Smooth muscle cell (in vitro differentiated cells): Measurements from ENCODE around the gene ZNF157. TPM values are rescaled to one million over a fixed set of nuclear protein-coding genes. Genes with fewer than 3 reads are reported as not detected.
"Not testable (repeated sequence)": the region's sequence is repeated elsewhere in the genome, so short reads cannot be mapped to it uniquely, and the experiment has no call there.

Experiments used
- DNase-seq: peaks from one replicate; lab custom pipeline; 2025; ENCODE audit not compliant: unreplicated experiment; lab: John Stamatoyannopoulos, UW
- H2AFZ ChIP-seq: fragments of 200-600 bp; sonication (generic); 2 replicates; pipeline ENCODE4 v1.6.0; 2016; ENCODE audit warnings: antibody characterized with exemption, low read depth, mild to moderate bottlenecking
- H3F3A ChIP-seq: fragments of 200-600 bp; sonication (generic); 2 replicates; pipeline ENCODE4 v1.6.0; 2017; ENCODE audit warnings: antibody characterized with exemption, low read depth
- H3K27ac ChIP-seq: fragments of 200-600 bp; sonication (generic); 2 replicates; pipeline ENCODE4 v1.5.1; 2016; ENCODE audit warnings: low read depth, mild to moderate bottlenecking
- H3K27me3 ChIP-seq: fragments of 200-600 bp; sonication (generic); 2 replicates; pipeline ENCODE4 v1.6.1; 2016; ENCODE audit warnings: low read depth, mild to moderate bottlenecking
- H3K36me3 ChIP-seq: fragments of 200-600 bp; sonication (generic); 2 replicates; pipeline ENCODE4 v1.5.1; 2016; ENCODE audit warnings: low read depth
- H3K4me1 ChIP-seq: fragments of 200-600 bp; sonication (generic); 2 replicates; pipeline ENCODE4 v1.5.1; 2016; ENCODE audit warnings: low read depth
- H3K4me2 ChIP-seq: fragments of 200-600 bp; sonication (generic); 2 replicates; pipeline ENCODE4 v1.6.0; 2016; ENCODE audit warnings: mild to moderate bottlenecking
- H3K4me3 ChIP-seq: fragments of 200-600 bp; sonication (generic); 2 replicates; pipeline ENCODE4 v1.5.1; 2016; ENCODE audit warnings: mild to moderate bottlenecking
- H3K79me2 ChIP-seq: fragments of 200-600 bp; sonication (generic); 2 replicates; pipeline ENCODE4 v1.6.0; 2016; ENCODE audit warnings: low read depth, mild to moderate bottlenecking
- H3K9ac ChIP-seq: fragments of 200-600 bp; sonication (generic); 2 replicates; pipeline ENCODE4 v1.6.0; 2016; ENCODE audit warnings: low read depth
- H3K9me3 ChIP-seq: fragments of 200-600 bp; sonication (generic); replicated peaks from 2 replicates; pipeline ENCODE4 v1.5.1; 2016; ENCODE audit warnings: low read depth
- H4K20me1 ChIP-seq: fragments of 200-600 bp; sonication (generic); 2 replicates; pipeline ENCODE4 v1.6.0; 2016; ENCODE audit warnings: low read depth
- WGBS: methylation state at CpG from one replicate; pipeline ENCODE4 v1.1.7; 2016; ENCODE audit warnings: low lambda C conversion rate; 5-methylcytosine and 5-hydroxymethylcytosine counted together
- polyA plus RNA-seq: library from polyadenylated mRNA; unstranded; fragments of >200 nt; fragmentation: Nextera tagmentation; extraction: Ambion mirVana; gene quantifications from 2 replicates; pipeline ENCODE4 v1.2.1, GENCODE V29; 2016
- total RNA-seq: library from RNA; depleted of rRNA; stranded (reverse); fragments of >200 nt; gene quantifications from 2 replicates; pipeline ENCODE4 v1.2.3, GENCODE V29; 2014
- TF ChIP-seq, protein P1 (sequence below): fragments of 200-600 bp; sonication (generic); IDR thresholded peaks from 2 replicates; pipeline ENCODE4 v1.5.1; 2017; ENCODE audit warnings: borderline replicate concordance, mild to moderate bottlenecking, antibody characterized with exemption; ENCODE audit not compliant: insufficient read depth, poor library complexity, severe bottlenecking

ZNF157 gene
- total RNA-seq: 0.22 TPM in 1 of 2 replicates, not detected in the other
- not detected in 2 replicates for polyA plus RNA-seq

DNA sequence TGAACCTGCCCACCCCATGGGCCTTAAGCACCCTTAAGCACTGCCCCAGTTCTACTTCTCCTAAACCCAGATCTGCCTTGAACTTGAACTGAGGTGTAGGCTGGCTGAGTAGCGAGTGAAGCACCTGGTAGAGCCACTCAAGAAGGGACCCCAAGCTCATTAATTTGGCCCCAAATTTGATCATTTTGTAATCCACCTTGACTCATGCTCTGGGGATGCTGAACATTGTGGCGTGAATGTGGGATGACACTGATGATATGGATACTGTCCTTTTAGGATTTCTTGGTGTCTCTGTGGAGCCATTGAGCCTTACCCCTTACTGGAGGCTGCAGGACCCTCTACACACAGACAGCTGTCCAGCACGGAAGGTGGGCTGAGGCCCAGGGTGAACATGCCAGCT lies at the start of gene ZNF157:
ZNF157 (plus strand) TSS at position 301 of the 400 bp plus-strand sequence; CDS start at position 392, 91 bp downstream.
- H3K79me2 ChIP-seq: no peaks in the 10 kb centered on the region
- no peaks in the 10 kb centered on the region for H3K27me3 ChIP-seq
- 90% methylated on average over 3 of the region's 3 CpGs for WGBS
- no peaks in the 10 kb centered on the region for H3F3A ChIP-seq
- TF ChIP-seq, protein P1, sequence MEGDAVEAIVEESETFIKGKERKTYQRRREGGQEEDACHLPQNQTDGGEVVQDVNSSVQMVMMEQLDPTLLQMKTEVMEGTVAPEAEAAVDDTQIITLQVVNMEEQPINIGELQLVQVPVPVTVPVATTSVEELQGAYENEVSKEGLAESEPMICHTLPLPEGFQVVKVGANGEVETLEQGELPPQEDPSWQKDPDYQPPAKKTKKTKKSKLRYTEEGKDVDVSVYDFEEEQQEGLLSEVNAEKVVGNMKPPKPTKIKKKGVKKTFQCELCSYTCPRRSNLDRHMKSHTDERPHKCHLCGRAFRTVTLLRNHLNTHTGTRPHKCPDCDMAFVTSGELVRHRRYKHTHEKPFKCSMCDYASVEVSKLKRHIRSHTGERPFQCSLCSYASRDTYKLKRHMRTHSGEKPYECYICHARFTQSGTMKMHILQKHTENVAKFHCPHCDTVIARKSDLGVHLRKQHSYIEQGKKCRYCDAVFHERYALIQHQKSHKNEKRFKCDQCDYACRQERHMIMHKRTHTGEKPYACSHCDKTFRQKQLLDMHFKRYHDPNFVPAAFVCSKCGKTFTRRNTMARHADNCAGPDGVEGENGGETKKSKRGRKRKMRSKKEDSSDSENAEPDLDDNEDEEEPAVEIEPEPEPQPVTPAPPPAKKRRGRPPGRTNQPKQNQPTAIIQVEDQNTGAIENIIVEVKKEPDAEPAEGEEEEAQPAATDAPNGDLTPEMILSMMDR: no peak
- no peak within 1 kb of the TSS for H3K4me2 ChIP-seq
- H4K20me1 ChIP-seq: no peaks in the 10 kb centered on the region
- no peak within 1 kb of the TSS for H3K4me3 ChIP-seq
- H2AFZ ChIP-seq: no peak within 1 kb of the TSS
- DNase-seq: no peak
- no peaks in the 10 kb centered on the region for H3K36me3 ChIP-seq
- H3K27ac ChIP-seq: no peak within 1 kb of the TSS
- no peaks in the 10 kb centered on the region for H3K9me3 ChIP-seq
- no peaks in the 10 kb centered on the region for H3K4me1 ChIP-seq
- no peak within 1 kb of the TSS for H3K9ac ChIP-seq

DNA sequence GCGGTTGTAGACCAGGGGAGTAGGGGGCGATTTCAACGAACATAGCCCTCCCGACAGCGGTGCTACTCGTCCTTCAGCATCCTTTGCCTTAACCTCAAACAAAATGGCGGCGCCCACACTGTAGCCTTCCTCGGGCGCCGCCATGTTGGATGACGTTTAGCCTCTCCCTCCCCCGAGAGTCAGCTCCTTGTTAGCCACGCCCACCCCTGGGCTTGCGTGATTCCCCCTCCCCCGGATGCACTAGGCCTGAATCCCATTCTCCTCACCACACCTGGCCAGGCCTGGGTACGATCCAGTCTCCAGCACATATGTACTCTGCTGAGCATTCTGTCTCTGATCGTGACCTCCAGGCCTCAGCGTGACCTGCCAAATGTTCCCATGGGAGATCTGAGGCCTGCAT lies 49.0 kb upstream of the ZNF157 start:
- H3K79me2 ChIP-seq: no peaks in the 10 kb centered on the region
- peak overlapping the region; percentile 81 for H2AFZ ChIP-seq
- peak overlapping the region; percentile 29 for H3K4me3 ChIP-seq
- H3K27me3 ChIP-seq: no peaks in the 10 kb centered on the region
- no peak overlapping the region for H3K9ac ChIP-seq
- no peaks in the 10 kb centered on the region for H3K36me3 ChIP-seq
- H3K9me3 ChIP-seq: no peaks in the 10 kb centered on the region
- peak overlapping the region; percentile 35 for H3K4me2 ChIP-seq
- H3F3A ChIP-seq: no peaks in the 10 kb centered on the region
- TF ChIP-seq, protein P1: no peak
- H3K4me1 ChIP-seq: no peaks in the 10 kb centered on the region
- WGBS: 67% methylated on average over 16 of the region's 19 CpGs
- no peaks in the 10 kb centered on the region for H4K20me1 ChIP-seq
- peak; percentile 1 for DNase-seq
- no peak overlapping the region for H3K27ac ChIP-seq

DNA sequence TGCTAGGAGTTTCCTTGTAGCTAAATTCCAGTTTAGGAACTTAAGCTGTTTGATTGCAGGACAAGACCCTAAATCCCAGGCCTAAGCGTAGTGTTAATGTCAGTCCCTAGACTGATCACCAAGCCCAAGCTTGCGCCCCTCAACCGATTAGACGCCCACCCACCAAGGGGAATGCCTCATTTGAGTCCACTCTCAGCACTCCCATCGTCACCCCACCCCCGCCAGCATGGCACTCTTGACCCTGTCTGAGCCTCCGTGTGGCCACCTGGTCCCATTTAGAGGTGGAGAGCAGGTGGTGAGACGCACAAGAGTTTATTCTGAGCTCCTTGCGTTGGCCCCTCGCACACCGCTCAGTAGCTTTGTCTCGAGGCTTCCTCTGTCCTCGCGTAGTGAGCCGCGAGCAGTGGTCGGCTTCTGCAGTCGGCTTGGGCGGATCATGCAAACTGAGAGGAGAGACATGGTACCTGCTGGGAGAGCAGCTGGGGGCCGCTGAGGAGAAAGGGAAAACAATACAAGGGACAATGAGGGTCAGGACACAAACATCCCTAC lies 48.5 kb upstream of the ZNF157 start:
- WGBS: 74% methylated on average over 20 of the region's 20 CpGs
- Histone ChIP-seq H3K79me2 (no peaks in the 10 kb centered on the region), H3K27ac (no peak overlapping the region), H3K9ac (no peak overlapping the region), H3K4me3 (no peak overlapping the region), H4K20me1 (no peaks in the 10 kb centered on the region), H3K4me2 (no peak overlapping the region), H3K4me1 (no peaks in the 10 kb centered on the region), H2AFZ (peak overlapping the region; percentile 81), H3K27me3 (no peaks in the 10 kb centered on the region), H3K9me3 (no peaks in the 10 kb centered on the region), H3F3A (no peaks in the 10 kb centered on the region), H3K36me3 (no peaks in the 10 kb centered on the region)
- TF ChIP-seq, protein P1: no peak
- no peak for DNase-seq

DNA sequence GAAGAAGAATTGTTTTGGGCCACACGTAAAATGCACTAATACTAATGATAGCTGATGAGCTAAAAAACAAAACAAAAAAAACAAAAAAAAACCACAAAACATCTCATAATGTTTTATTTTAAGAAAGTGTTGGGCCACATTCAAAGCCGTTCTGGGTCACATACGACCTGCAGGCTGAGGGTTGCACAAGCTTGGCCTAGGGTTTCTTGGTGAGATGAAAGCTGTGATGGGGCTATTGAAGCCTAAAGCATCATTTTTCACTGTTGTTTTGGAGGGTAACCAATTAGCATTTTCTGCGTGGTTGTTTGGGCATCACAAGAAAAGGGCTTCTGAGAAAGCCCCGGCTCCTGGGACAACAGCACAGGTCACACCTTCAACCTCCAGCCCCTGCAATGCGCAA lies 42.5 kb upstream of the ZNF157 start:
- no peaks in the 10 kb centered on the region for H3K27me3 ChIP-seq
- no peaks in the 10 kb centered on the region for H4K20me1 ChIP-seq
- WGBS: 81% methylated on average over 6 of the region's 6 CpGs
- DNase-seq: no peak
- no peak overlapping the region for H3K4me2 ChIP-seq
- H3F3A ChIP-seq: no peaks in the 10 kb centered on the region
- H3K9ac ChIP-seq: no peak overlapping the region
- H3K79me2 ChIP-seq: no peaks in the 10 kb centered on the region
- no peak overlapping the region for H3K27ac ChIP-seq
- TF ChIP-seq, protein P1: no peak
- no peak overlapping the region for H2AFZ ChIP-seq
- H3K4me1 ChIP-seq: no peaks in the 10 kb centered on the region
- no peaks in the 10 kb centered on the region for H3K36me3 ChIP-seq
- no peak overlapping the region for H3K4me3 ChIP-seq
- no peaks in the 10 kb centered on the region for H3K9me3 ChIP-seq

DNA sequence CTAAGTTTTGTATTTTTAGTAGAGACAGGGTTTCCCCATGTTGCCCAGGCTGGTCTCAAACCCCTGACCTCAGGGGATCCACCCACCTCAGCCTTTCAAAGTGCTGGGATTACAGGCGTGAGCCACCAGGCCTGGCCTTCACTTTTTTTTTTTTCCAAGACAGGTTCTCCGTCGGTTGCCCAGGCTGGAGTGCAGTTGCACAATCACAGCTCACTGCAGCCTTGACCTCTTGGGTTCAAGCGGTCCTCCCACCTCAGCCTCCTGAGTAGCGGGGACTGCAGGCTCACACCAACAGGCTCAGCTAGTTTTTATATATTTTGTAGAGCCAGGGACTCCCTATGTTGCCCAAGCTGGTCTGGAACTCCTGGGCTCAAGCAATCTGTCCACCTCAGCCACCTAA lies 37.6 kb upstream of the ZNF157 start:
- H3K4me1 ChIP-seq, H3K4me2 ChIP-seq, H3K27ac ChIP-seq, H3K27me3 ChIP-seq, H3F3A ChIP-seq, H3K79me2 ChIP-seq, DNase-seq, H3K9ac ChIP-seq, H4K20me1 ChIP-seq, H3K9me3 ChIP-seq, H3K4me3 ChIP-seq, H2AFZ ChIP-seq, H3K36me3 ChIP-seq: not testable (repeated sequence)
- 89% methylated on average over 5 of the region's 5 CpGs for WGBS
